K562 (cell line): Measurements from ENCODE around the gene RPS17. TPM values are rescaled to one million over a fixed set of nuclear protein-coding genes. Genes with fewer than 3 reads are reported as not detected.

Experiments used
- ARID1B ChIP-seq: fragments of 450-650 bp; IDR thresholded peaks from 2 replicates; pipeline ENCODE4 v1.6.1; 2016; ENCODE audit warnings: antibody characterized with exemption, mild to moderate bottlenecking, inconsistent platforms
- CBX8 ChIP-seq: fragments of 200-600 bp; sonication (generic); IDR thresholded peaks from 2 replicates; pipeline ENCODE4 v1.6.1; 2012; ENCODE audit warnings: borderline replicate concordance, mixed run types, low read depth, mild to moderate bottlenecking, moderate library complexity, mixed read lengths, low read length, control low read depth, inconsistent platforms; ENCODE audit not compliant: poor library complexity, severe bottlenecking; ENCODE audit errors: extremely low read depth
- CGGBP1 ChIP-seq: fragments of 250-450 bp; sonication (Bioruptor Pico); IDR thresholded peaks from 2 replicates; pipeline ENCODE4 v1.9.0; 2021; ENCODE audit warnings: mild to moderate bottlenecking
- GABPA ChIP-seq: fragments of 200-800 bp; sonication (Bioruptor generic); conservative IDR thresholded peaks from 2 replicates; pipeline ENCODE4 v1.6.1; 2016; ENCODE audit warnings: low read depth, missing genetic modification characterization, missing compliant biosample characterization
- HMGN3 ChIP-seq: IDR thresholded peaks from 2 replicates; pipeline ENCODE4 v1.6.1; 2011; ENCODE audit warnings: borderline replicate concordance, low read depth, mild to moderate bottlenecking, mixed read lengths, low read length; ENCODE audit not compliant: insufficient read length; ENCODE audit errors: extremely low read depth
- MAFG ChIP-seq: fragments of 450-650 bp; conservative IDR thresholded peaks from 2 replicates; pipeline ENCODE4 v1.6.1; 2016; ENCODE audit warnings: missing genetic modification characterization, missing compliant biosample characterization
- NR2C2 ChIP-seq, 2 experiments: fragments of 200-800 bp in 1 of 2; sonication (Bioruptor generic) in 1 of 2; sonication (generic) in 1 of 2; formaldehyde crosslinking in 1 of 2; IDR thresholded peaks; 2 replicates each; pipeline versions ENCODE4 v1.6.1 to v1.8.0; 2016 to 2022; ENCODE audit warnings: mild to moderate bottlenecking in 1 of 2, missing compliant biosample characterization in 1 of 2, missing genetic modification characterization in 1 of 2, missing genetic modification reagents in 1 of 2
- NR3C1 ChIP-seq: sonication (generic); formaldehyde crosslinking; IDR thresholded peaks from 2 replicates; pipeline ENCODE4 v1.8.1; 2022; ENCODE audit warnings: missing genetic modification reagents
- OTX1 ChIP-seq: fragments of 450-650 bp; formaldehyde crosslinking; IDR thresholded peaks from 2 replicates; pipeline ENCODE4 v1.4.0; 2022; ENCODE audit warnings: mild to moderate bottlenecking
- PHTF2 ChIP-seq: fragments of 250-450 bp; sonication (Bioruptor Pico); IDR thresholded peaks from 2 replicates; pipeline ENCODE4 v1.5.0; 2021; ENCODE audit warnings: mild to moderate bottlenecking
- PYGO2 ChIP-seq: fragments of 450-650 bp; IDR thresholded peaks from 2 replicates; pipeline ENCODE4 v1.6.1; 2016; ENCODE audit warnings: mild to moderate bottlenecking, missing genetic modification characterization, moderate library complexity, missing compliant biosample characterization
- SMAD3 ChIP-seq: fragments of 450-650 bp; formaldehyde crosslinking; conservative IDR thresholded peaks from 2 replicates; pipeline ENCODE4 v1.4.0; 2020; ENCODE audit warnings: mild to moderate bottlenecking
- SMAD4 ChIP-seq: fragments of 250-450 bp; sonication (Bioruptor Pico); conservative IDR thresholded peaks from 2 replicates; pipeline ENCODE4 v1.8.0; 2021; ENCODE audit warnings: inconsistent platforms, mild to moderate bottlenecking, moderate library complexity
- SRSF7 ChIP-seq: fragments of 200-400 bp; formaldehyde crosslinking; optimal IDR thresholded peaks from 2 replicates; pipeline ENCODE3; 2017; ENCODE audit warnings: mild to moderate bottlenecking, low read depth, low read length
- YBX1 ChIP-seq: fragments of 450-650 bp; IDR thresholded peaks from 2 replicates; pipeline ENCODE4 v1.7.1; 2016; ENCODE audit warnings: mild to moderate bottlenecking
- ZNF253 ChIP-seq: fragments of 250-450 bp; sonication (Bioruptor Pico); conservative IDR thresholded peaks from 2 replicates; pipeline ENCODE4 v1.6.1; 2021; ENCODE audit warnings: mild to moderate bottlenecking
- ZNF644 ChIP-seq: fragments of 200-800 bp; sonication (Bioruptor generic); IDR thresholded peaks from 2 replicates; pipeline ENCODE4 v1.6.1; 2016; ENCODE audit warnings: low read depth, missing genetic modification characterization, missing compliant biosample characterization
- polyA plus RNA-seq, 8 experiments: library from polyadenylated mRNA; depleted of rRNA in 4 of 8; stranded (reverse) in 5 of 8; unstranded in 3 of 8; fragments of >200 nt; fragmentation: Nextera tagmentation in 2 of 8; fragmentation: Illumina TruSeq in 1 of 8; extraction: Ambion mirVana in 2 of 8; extraction: Trizol in 1 of 8; gene quantifications; 2 replicates each; pipeline versions ENCODE4 v1.2.1 to v1.2.3, GENCODE V29; 2011 to 2014; ENCODE audit warnings: inconsistent platforms in 1 of 8, missing spikeins in 1 of 8
- total RNA-seq, 7 experiments: library from RNA; depleted of rRNA in 6 of 7; stranded (reverse); fragments of >200 nt in 6 of 7; fragmentation: Illumina TruSeq in 2 of 7; extraction: Trizol in 2 of 7; gene quantifications; 2 replicates each; pipeline versions ENCODE4 v1.2.1 to v1.2.3, GENCODE V29; 2011 to 2021; ENCODE audit warnings: low replicate concordance in 1 of 7
- TF ChIP-seq, protein P1 (sequence below): fragments of 450-650 bp; formaldehyde crosslinking; IDR thresholded peaks from 2 replicates; pipeline ENCODE4 v1.4.0; 2020; ENCODE audit warnings: mild to moderate bottlenecking, moderate library complexity
- TF ChIP-seq, protein P2 (sequence below), 3 experiments: fragments of 200-800 bp in 1 of 3; sonication (Bioruptor generic) in 1 of 3; sonication (generic) in 1 of 3; formaldehyde crosslinking in 1 of 3; IDR thresholded peaks; 2 replicates each; pipeline versions ENCODE4 v1.6.1 to v1.8.0; 2016 to 2022; ENCODE audit warnings: mild to moderate bottlenecking in 2 of 3, missing compliant biosample characterization in 2 of 3, missing genetic modification characterization in 2 of 3, missing genetic modification reagents in 1 of 3

Gene RPS17
- total and polyA plus RNA-seq, 9 of the 15 experiments (the other 6 are each of a cell fraction or from before 2014, with no cell fraction given) = 1,988 to 6,515 (median 5,229) TPM

- TF ChIP-seq CBX8 (no peak), CGGBP1 (CRISPR knock-in tag) (no peak), ZNF644 (tag) (no peak), SMAD4 (CRISPR knock-in tag) (no peak), GABPA (tag) (no peak), SMAD3 (CRISPR knock-in tag) (no peak), SRSF7 (no peak), OTX1 (CRISPR knock-in tag) (no peak), PHTF2 (CRISPR knock-in tag) (no peak), ARID1B (peak; percentile 32; the same call in 1 of the 2 replicates), NR2C2 (CRISPR knock-in tag; IDR thresholded peaks at IDR 0.05) (no peak), NR2C2 (tag; IDR thresholded peaks at IDR 0.05) (peak; percentile 15; the same call in 1 of the 2 replicates), YBX1 (no peak), ZNF253 (CRISPR knock-in tag) (no peak), MAFG (tag) (no peak), PYGO2 (no peak), NR3C1 (CRISPR knock-in tag) (no peak), HMGN3 (no peak)
- TF ChIP-seq, protein P1, sequence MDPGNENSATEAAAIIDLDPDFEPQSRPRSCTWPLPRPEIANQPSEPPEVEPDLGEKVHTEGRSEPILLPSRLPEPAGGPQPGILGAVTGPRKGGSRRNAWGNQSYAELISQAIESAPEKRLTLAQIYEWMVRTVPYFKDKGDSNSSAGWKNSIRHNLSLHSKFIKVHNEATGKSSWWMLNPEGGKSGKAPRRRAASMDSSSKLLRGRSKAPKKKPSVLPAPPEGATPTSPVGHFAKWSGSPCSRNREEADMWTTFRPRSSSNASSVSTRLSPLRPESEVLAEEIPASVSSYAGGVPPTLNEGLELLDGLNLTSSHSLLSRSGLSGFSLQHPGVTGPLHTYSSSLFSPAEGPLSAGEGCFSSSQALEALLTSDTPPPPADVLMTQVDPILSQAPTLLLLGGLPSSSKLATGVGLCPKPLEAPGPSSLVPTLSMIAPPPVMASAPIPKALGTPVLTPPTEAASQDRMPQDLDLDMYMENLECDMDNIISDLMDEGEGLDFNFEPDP (CRISPR knock-in tag) = no peak
- TF ChIP-seq, protein P2, sequence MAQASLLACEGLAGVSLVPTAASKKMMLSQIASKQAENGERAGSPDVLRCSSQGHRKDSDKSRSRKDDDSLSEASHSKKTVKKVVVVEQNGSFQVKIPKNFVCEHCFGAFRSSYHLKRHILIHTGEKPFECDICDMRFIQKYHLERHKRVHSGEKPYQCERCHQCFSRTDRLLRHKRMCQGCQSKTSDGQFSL (CRISPR knock-in tag; IDR thresholded peaks at IDR 0.05) = no peak
- TF ChIP-seq, protein P2 (tag; IDR thresholded peaks at IDR 0.05) = no peak
These were observed 27.4 kb upstream of the RPS17 start (continued) for GRCh38 chr15:82567661-82568060.
